K562 (cell line): ENCODE measurements around the gene DCAF10. TPM values are rescaled to one million over a fixed set of nuclear protein-coding genes. Genes with fewer than 3 reads are reported as not detected.

Experiments
- ATAC-seq: fragments of 200-7000 bp; cut with Tn5 transposase; 3 replicates; pipeline ENCODE4 v1.9.1; 2020; ENCODE audit warnings: moderate library complexity
- BruUV-seq: library from RNA; stranded (reverse); fragments of 400-500 nt; replicated peaks from 2 replicates; lab custom pipeline; 2021; lab: Mats Ljungman, UMichigan
- CTCF ChIA-PET: fragments of 300-600 bp; formaldehyde crosslinking; extraction: SDS; loops from one replicate; lab custom pipeline; 2021; ENCODE audit warnings: low intra/inter-chr PET ratio; lab: Yijun Ruan, JAX
- POLR2A ChIA-PET: fragments of 300-600, 350-650 bp; sonication (Branson Sonifier 250); formaldehyde crosslinking; extraction: SDS; loops from one replicate; lab custom pipeline; 2021; ENCODE audit warnings: antibody characterized with exemption, inconsistent platforms; lab: Yijun Ruan, JAX
- DNase-seq, 4 experiments: peaks; one replicate each; pipeline versions ENCODE4 v3.0.0 to v3.0.0-alpha.2; 2011 to 2018; ENCODE audit warnings: low spot score in 3 of 4, mixed read lengths in 3 of 4; ENCODE audit errors: extremely low read depth in 1 of 4
- FAIRE-seq: peaks from 2 replicates; lab custom pipeline; 2011; peaks lifted over from hg19 to GRCh38; lab: Jason Lieb, UNC
- H2AFZ ChIP-seq: 2 replicates; pipeline ENCODE4 v1.6.0; 2011; ENCODE audit warnings: low read depth, low read length, control low read depth, inconsistent platforms
- H3K27ac ChIP-seq: fragments of 200-600 bp; 3 replicates; pipeline ENCODE4 v1.8.0; 2011; ENCODE audit warnings: low read depth, mild to moderate bottlenecking, control low read depth, inconsistent platforms, low read length, moderate library complexity, mixed read lengths; ENCODE audit errors: extremely low read depth
- H3K27me3 ChIP-seq, 2 experiments: fragments of 300-600 bp in 1 of 2; 2 replicates in 1 of 2; 3 replicates in 1 of 2; pipeline versions ENCODE4 v1.6.0 to v1.8.0; 2011; ENCODE audit warnings: inconsistent platforms in 2 of 2, low read length in 2 of 2, mild to moderate bottlenecking in 1 of 2, mixed read lengths in 1 of 2, moderate library complexity in 1 of 2; ENCODE audit not compliant: control insufficient read depth in 2 of 2, insufficient read depth in 2 of 2
- H3K36me3 ChIP-seq: fragments of 300-600 bp; 3 replicates; pipeline ENCODE4 v1.8.0; 2011; ENCODE audit warnings: mild to moderate bottlenecking, low read length, inconsistent platforms; ENCODE audit not compliant: control insufficient read depth, insufficient read depth
- H3K4me1 ChIP-seq, 2 experiments: fragments of 200-600 bp in 1 of 2; replicated peaks in 1 of 2; 2 replicates in 1 of 2; 3 replicates in 1 of 2; pipeline versions ENCODE4 v1.5.1 to v1.8.0; 2011; ENCODE audit warnings: inconsistent platforms in 2 of 2, low read length in 2 of 2, mild to moderate bottlenecking in 1 of 2, mixed read lengths in 1 of 2, moderate library complexity in 1 of 2; ENCODE audit not compliant: control insufficient read depth in 2 of 2, insufficient read depth in 2 of 2
- H3K4me2 ChIP-seq: 2 replicates; pipeline ENCODE4 v1.6.1; 2011; ENCODE audit warnings: low read length, control low read depth, inconsistent platforms, mixed read lengths; ENCODE audit not compliant: insufficient read depth
- H3K4me3 ChIP-seq: fragments of 200-600 bp; sonication (generic), shearing (Covaris generic); 2 replicates; pipeline ENCODE4 v1.5.1; 2016; ENCODE audit warnings: control low read depth, inconsistent platforms
- H3K79me2 ChIP-seq: fragments of 200-600 bp; 3 replicates; pipeline ENCODE4 v1.8.0; 2011; ENCODE audit warnings: low read length, inconsistent platforms; ENCODE audit not compliant: control insufficient read depth, insufficient read depth
- H3K9ac ChIP-seq, 2 experiments: 2 replicates each; pipeline versions ENCODE4 v1.6.0 to v1.6.1; 2011; ENCODE audit warnings: low read depth in 2 of 2, low read length in 2 of 2, control low read depth in 1 of 2, inconsistent platforms in 1 of 2, mild to moderate bottlenecking in 1 of 2, mixed read lengths in 1 of 2; ENCODE audit not compliant: insufficient read depth in 1 of 2
- H3K9me1 ChIP-seq: one replicate; pipeline ENCODE4 v1.6.0; 2011; ENCODE audit warnings: inconsistent platforms, mild to moderate bottlenecking, low read length, moderate library complexity; ENCODE audit not compliant: control insufficient read depth, insufficient read depth
- H3K9me3 ChIP-seq: replicated peaks from 2 replicates; pipeline ENCODE4 v1.5.1; 2011; ENCODE audit warnings: low read depth, low read length, inconsistent platforms; ENCODE audit not compliant: control insufficient read depth, insufficient read depth
- H4K20me1 ChIP-seq: replicated peaks from 2 replicates; pipeline ENCODE4 v1.6.1; 2011; ENCODE audit warnings: low read length, inconsistent platforms, mixed read lengths; ENCODE audit not compliant: control insufficient read depth, insufficient read depth
- ARHGAP35 ChIP-seq: fragments of 450-650 bp; IDR thresholded peaks from 2 replicates; pipeline ENCODE4 v1.6.1; 2018; ENCODE audit not compliant: partially characterized antibody
- CEBPB ChIP-seq: fragments of 450-650 bp; IDR thresholded peaks from 2 replicates; pipeline ENCODE4 v1.6.1; 2016; ENCODE audit warnings: missing genetic modification characterization, missing compliant biosample characterization
- CTCF ChIP-seq, 3 experiments: IDR thresholded peaks in 2 of 3; conservative IDR thresholded peaks in 1 of 3; 2 replicates each; pipeline ENCODE4 v1.5.1; 2011 to 2012; ENCODE audit warnings: low read length in 3 of 3, mild to moderate bottlenecking in 3 of 3, control low read depth in 2 of 3, improper control_type of control experiment in 1 of 3, inconsistent platforms in 1 of 3, low read depth in 1 of 3, mixed read lengths in 1 of 3, moderate library complexity in 1 of 3; ENCODE audit not compliant: insufficient read depth in 2 of 3
- KAT7 ChIP-seq: sonication (generic); formaldehyde crosslinking; IDR thresholded peaks from 2 replicates; pipeline ENCODE4 v1.8.0; 2022; ENCODE audit warnings: missing genetic modification reagents, mild to moderate bottlenecking, borderline replicate concordance
- MEF2A ChIP-seq: IDR thresholded peaks from 2 replicates; pipeline ENCODE4 v1.6.1; 2011; ENCODE audit warnings: low read depth, mild to moderate bottlenecking, low read length, moderate library complexity; ENCODE audit not compliant: control insufficient read depth
- TCF7 ChIP-seq: sonication (generic); IDR thresholded peaks from 2 replicates; pipeline ENCODE4 v1.6.1; 2016; ENCODE audit warnings: antibody characterized with exemption, borderline replicate concordance
- U2AF2 ChIP-seq: fragments of 200-400 bp; formaldehyde crosslinking; optimal IDR thresholded peaks from 2 replicates; pipeline ENCODE3; 2017; ENCODE audit warnings: low read depth, mild to moderate bottlenecking, low read length
- YBX1 ChIP-seq: fragments of 450-650 bp; IDR thresholded peaks from 2 replicates; pipeline ENCODE4 v1.7.1; 2016; ENCODE audit warnings: mild to moderate bottlenecking
- ZNF133 ChIP-seq: fragments of 250-450 bp; sonication (Bioruptor Pico); IDR thresholded peaks from 2 replicates; pipeline ENCODE4 v1.4.0; 2020; ENCODE audit warnings: mild to moderate bottlenecking
- ZNF384 ChIP-seq: IDR thresholded peaks from 2 replicates; pipeline ENCODE4 v1.6.1; 2012; ENCODE audit warnings: low read depth, low read length, improper control_type of control experiment
- WGBS: fragments of 100-300 bp; shearing (Covaris generic); methylation state at CpG from one replicate; pipeline ENCODE4 v1.1.6; 2016; ENCODE audit warnings: low coverage, mixed read lengths; ENCODE audit not compliant: insufficient coverage; ENCODE audit errors: missing lambda C conversion rate; 5-methylcytosine and 5-hydroxymethylcytosine counted together
- in situ Hi-C: fragments of 300-500 bp; cut with MboI; formaldehyde crosslinking; loops from 4 replicates; pipeline ENCODE4 v1.15.0; 2018; ENCODE audit warnings: inconsistent platforms, mixed read lengths
- intact Hi-C: fragments of 100-400 bp; cut with micrococcal nuclease; formaldehyde crosslinking; loops from 2 replicates; pipeline ENCODE4 v1.14.2; 2022
- polyA plus RNA-seq, 8 experiments: library from polyadenylated mRNA; depleted of rRNA in 4 of 8; stranded (reverse) in 5 of 8; unstranded in 3 of 8; fragments of >200 nt; fragmentation: Nextera tagmentation in 2 of 8; fragmentation: Illumina TruSeq in 1 of 8; extraction: Ambion mirVana in 2 of 8; extraction: Trizol in 1 of 8; gene quantifications; 2 replicates each; pipeline versions ENCODE4 v1.2.1 to v1.2.3, GENCODE V29; 2011 to 2014; ENCODE audit warnings: inconsistent platforms in 1 of 8, missing spikeins in 1 of 8
- total RNA-seq, 7 experiments: library from RNA; depleted of rRNA in 6 of 7; stranded (reverse); fragments of >200 nt in 6 of 7; fragmentation: Illumina TruSeq in 2 of 7; extraction: Trizol in 2 of 7; gene quantifications; 2 replicates each; pipeline versions ENCODE4 v1.2.1 to v1.2.3, GENCODE V29; 2011 to 2021; ENCODE audit warnings: low replicate concordance in 1 of 7
- TF ChIP-seq, protein P1 (sequence below): fragments of 250-450 bp; sonication (Bioruptor Pico); IDR thresholded peaks from 2 replicates; pipeline ENCODE4 v1.6.1; 2021; ENCODE audit warnings: mild to moderate bottlenecking
- TF ChIP-seq, protein P2 (sequence below): sonication (generic); formaldehyde crosslinking; IDR thresholded peaks from 2 replicates; pipeline ENCODE4 v1.8.1; 2023; ENCODE audit warnings: mild to moderate bottlenecking, missing genetic modification reagents, moderate library complexity
- TF ChIP-seq, protein P3 (sequence below): fragments of 450-650 bp; formaldehyde crosslinking; IDR thresholded peaks from 2 replicates; pipeline ENCODE4 v1.4.0; 2022; ENCODE audit warnings: missing genetic modification characterization

The DCAF10 gene
- total and polyA plus RNA-seq, 9 of the 15 experiments (the other 6 are each of a cell fraction or from before 2014, with no cell fraction given), result 6.8 to 40.1 (median 16.9) TPM

- FAIRE-seq (no peak), DNase-seq (peak in 1 of 4 experiments; percentile 17), ATAC-seq (peak; percentile 31)
- ChIA-PET POLR2A (interaction anchor here (0.6 to 1.2 kb wide), 4 partner anchors 9 to 308 kb away, joined by 3 read pairs; no protein-coding TSS in a partner anchor), CTCF (no interaction called here)
- Histone ChIP-seq H3K4me3 (no peak overlapping the region), H3K36me3 (peaks cover 31% of the 10 kb centered on the region; the same call in 2 of the 3 replicates), H3K79me2 (peaks cover 80% of the 10 kb centered on the region), H3K27ac (no peak overlapping the region), H3K4me1 (peaks cover 2 to 3% of the 10 kb centered on the region in 2 experiments; a peak in 4 of 5 replicates), H3K9me1 (no peaks in the 10 kb centered on the region), H3K9me3 (no peaks in the 10 kb centered on the region), H4K20me1 (0 out of 2 replicates have a peak, but pooled peaks cover 5% of the 10 kb centered on the region), H3K4me2 (no peak overlapping the region), H3K9ac (no peak overlapping the region), H2AFZ (no peak overlapping the region), H3K27me3 (no peaks in the 10 kb centered on the region)
- intact Hi-C loops (no loop called here), in situ Hi-C loops (no loop called here)
- TF ChIP-seq CEBPB (tag) (no peak), YBX1 (no peak), MEF2A (no peak), ZNF133 (CRISPR knock-in tag) (no peak), U2AF2 (no peak), ZNF384 (no peak), TCF7 (no peak), KAT7 (no peak), ARHGAP35 (no peak), CTCF (IDR thresholded peaks at IDR 0.05 in 2 of 3, conservative IDR thresholded peaks at IDR 0.05 in 1 of 3; ENCODE audit: insufficient read depth in 2 of 3, low read depth in 1 of 3, low read length in 3 of 3) (peak in 2 of 3 experiments; percentile 7 to 15; a peak in 1 of 6 replicates)
- TF ChIP-seq, protein P1, sequence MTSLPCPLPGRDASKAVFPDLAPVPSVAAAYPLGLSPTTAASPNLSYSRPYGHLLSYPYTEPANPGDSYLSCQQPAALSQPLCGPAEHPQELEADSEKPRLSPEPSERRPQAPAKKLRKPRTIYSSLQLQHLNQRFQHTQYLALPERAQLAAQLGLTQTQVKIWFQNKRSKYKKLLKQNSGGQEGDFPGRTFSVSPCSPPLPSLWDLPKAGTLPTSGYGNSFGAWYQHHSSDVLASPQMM (CRISPR knock-in tag), result no peak
- TF ChIP-seq, protein P2, sequence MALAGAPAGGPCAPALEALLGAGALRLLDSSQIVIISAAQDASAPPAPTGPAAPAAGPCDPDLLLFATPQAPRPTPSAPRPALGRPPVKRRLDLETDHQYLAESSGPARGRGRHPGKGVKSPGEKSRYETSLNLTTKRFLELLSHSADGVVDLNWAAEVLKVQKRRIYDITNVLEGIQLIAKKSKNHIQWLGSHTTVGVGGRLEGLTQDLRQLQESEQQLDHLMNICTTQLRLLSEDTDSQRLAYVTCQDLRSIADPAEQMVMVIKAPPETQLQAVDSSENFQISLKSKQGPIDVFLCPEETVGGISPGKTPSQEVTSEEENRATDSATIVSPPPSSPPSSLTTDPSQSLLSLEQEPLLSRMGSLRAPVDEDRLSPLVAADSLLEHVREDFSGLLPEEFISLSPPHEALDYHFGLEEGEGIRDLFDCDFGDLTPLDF, result 0 out of 2 replicates have a peak, but pooled peaks have one; percentile 16
- TF ChIP-seq, protein P3, sequence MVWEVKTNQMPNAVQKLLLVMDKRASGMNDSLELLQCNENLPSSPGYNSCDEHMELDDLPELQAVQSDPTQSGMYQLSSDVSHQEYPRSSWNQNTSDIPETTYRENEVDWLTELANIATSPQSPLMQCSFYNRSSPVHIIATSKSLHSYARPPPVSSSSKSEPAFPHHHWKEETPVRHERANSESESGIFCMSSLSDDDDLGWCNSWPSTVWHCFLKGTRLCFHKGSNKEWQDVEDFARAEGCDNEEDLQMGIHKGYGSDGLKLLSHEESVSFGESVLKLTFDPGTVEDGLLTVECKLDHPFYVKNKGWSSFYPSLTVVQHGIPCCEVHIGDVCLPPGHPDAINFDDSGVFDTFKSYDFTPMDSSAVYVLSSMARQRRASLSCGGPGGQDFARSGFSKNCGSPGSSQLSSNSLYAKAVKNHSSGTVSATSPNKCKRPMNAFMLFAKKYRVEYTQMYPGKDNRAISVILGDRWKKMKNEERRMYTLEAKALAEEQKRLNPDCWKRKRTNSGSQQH (CRISPR knock-in tag), result no peak
- WGBS, result 66% methylated on average over 4 of the region's 4 CpGs
- BruUV-seq, result no TSS peak
Measured at GRCh38 chr9:37806271-37806670, 5.7 kb downstream of the DCAF10 start.
